ENCODE data around the gene SPZ1.

- TF ChIP-seq, protein P1, sequence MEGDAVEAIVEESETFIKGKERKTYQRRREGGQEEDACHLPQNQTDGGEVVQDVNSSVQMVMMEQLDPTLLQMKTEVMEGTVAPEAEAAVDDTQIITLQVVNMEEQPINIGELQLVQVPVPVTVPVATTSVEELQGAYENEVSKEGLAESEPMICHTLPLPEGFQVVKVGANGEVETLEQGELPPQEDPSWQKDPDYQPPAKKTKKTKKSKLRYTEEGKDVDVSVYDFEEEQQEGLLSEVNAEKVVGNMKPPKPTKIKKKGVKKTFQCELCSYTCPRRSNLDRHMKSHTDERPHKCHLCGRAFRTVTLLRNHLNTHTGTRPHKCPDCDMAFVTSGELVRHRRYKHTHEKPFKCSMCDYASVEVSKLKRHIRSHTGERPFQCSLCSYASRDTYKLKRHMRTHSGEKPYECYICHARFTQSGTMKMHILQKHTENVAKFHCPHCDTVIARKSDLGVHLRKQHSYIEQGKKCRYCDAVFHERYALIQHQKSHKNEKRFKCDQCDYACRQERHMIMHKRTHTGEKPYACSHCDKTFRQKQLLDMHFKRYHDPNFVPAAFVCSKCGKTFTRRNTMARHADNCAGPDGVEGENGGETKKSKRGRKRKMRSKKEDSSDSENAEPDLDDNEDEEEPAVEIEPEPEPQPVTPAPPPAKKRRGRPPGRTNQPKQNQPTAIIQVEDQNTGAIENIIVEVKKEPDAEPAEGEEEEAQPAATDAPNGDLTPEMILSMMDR (IDR thresholded peaks at IDR 0.05; ENCODE audit: control extremely low read depth in 1 of 3, insufficient read depth in 1 of 3, low read depth in 1 of 3, low read length in 3 of 3): no peak
- no peak for TF ChIP-seq GABPA (IDR thresholded peaks at IDR 0.05; ENCODE audit: borderline replicate concordance, insufficient read depth, low read length)
- no peak for TF ChIP-seq CREB1 (IDR thresholded peaks at IDR 0.05)
- TF ChIP-seq POLR2A (IDR thresholded peaks at IDR 0.05; ENCODE audit: control extremely low read depth in 1 of 2, low read depth in 2 of 2, low read length in 2 of 2): no peak
- no peak for TF ChIP-seq SP1 (IDR thresholded peaks at IDR 0.05; ENCODE audit: low read depth, low read length)
- no peak for TF ChIP-seq EZH2 (IDR thresholded peaks at IDR 0.05; ENCODE audit: low read depth, low read length, severe bottlenecking)
- no peak for TF ChIP-seq RAD21 (IDR thresholded peaks at IDR 0.05 in 1 of 2, conservative IDR thresholded peaks at IDR 0.05 in 1 of 2; ENCODE audit: low read depth in 2 of 2, low read length in 2 of 2)
- no peak for TF ChIP-seq FOSL1 (IDR thresholded peaks at IDR 0.05; ENCODE audit: insufficient read depth, low read depth, low read length)
- TF ChIP-seq RFX5 (IDR thresholded peaks at IDR 0.05; ENCODE audit: borderline replicate concordance, low read depth, low read length): no peak
- no peak for TF ChIP-seq CHD1 (IDR thresholded peaks at IDR 0.05; ENCODE audit: low read depth, low read length)
Measured at GRCh38 chr5:80308526-80308925, 11.3 kb upstream of the SPZ1 start.
